ENCODE results near the gene FBN3.

The FBN3 gene

DNA sequence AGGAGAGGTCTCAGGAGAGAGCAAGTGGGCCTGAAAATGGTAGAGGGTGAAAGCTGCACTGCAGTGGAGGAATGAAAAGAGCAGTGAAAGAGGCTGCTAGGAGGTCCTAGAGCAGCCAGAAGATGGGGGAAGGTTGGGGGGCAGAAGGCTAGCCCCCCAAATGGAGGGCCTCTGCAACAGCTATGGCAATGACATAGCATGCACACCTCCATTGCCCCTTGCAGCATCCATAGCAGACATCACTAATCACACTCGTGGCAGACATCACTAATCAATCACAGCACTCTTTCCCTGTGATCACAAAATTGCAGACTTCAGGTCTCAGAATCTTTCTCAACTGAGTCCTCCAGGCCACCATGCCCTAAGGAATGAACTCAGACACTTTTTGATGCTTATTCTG is 74.9 kb downstream of the FBN3 start:
- DNase-seq (ENCODE audit: low read depth, low spot score) = peak; percentile 31
- H3K4me3 ChIP-seq (ENCODE audit: low read length) = no peak overlapping the region

DNA sequence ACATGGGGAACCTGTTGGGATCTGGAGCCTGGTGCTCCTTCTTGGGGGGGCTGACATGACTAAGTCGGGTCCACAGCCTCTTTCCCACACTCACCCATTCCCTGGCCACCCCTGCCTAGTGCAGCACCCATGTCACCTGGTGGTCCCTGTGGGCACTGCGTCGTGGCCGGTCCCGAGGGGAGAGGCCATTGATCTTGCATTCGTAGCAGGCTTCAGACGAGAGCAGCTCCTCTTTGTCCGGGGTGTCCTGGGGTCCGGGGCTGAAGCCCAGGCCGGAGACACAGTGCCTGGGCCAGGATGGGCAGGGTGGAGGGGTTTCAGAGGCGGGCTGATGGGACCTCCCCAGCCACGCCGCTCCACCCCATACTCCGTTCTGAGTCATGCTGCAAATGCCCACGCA is 77.5 kb downstream of the FBN3 start:
- DNase-seq (ENCODE audit: low read depth, low spot score) = no peak
- no peak overlapping the region for H3K4me3 ChIP-seq (ENCODE audit: low read length)

DNA sequence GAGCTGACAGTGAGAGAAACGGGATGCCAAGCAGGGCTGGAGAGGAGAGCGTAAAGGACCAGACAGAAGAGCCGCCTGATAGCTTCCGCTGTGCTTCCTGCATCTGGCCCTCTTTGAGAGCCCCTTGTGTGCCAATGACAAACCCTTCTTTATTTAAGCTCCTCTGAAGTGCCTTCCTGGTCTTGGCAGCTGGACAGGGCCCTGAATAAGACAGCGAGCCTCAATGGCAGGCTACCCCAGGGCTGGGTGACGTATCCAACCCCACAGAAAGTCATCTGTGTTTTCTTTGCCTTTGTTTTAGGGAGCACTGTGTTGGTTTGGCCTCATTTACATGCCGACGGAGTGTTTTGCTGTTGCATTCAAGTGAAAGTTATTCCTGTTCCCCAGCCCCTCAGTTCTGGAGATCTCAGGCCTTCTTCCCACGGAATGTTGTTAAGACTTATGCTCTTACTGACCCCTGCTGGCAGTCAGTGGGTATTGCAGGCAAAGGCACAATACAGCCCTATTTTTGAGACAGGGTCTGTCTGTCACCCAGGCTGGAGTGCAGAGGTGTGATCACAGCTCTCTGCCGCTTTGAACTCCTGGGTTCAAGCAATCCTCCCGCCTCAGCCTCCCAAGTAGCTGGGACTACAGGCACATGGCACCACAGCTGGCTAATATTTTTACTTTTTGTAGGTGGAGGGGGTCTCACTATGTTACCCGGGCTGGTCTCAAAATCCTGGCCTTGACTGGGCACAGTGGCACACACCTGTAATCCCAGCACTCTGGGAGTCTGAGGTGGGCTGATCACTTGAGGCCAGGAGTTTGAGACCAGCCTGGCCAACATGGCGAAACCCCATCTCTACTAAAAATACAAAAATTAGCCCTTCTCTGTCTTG is 80.1 kb downstream of the FBN3 start:
- H3K4me3 ChIP-seq (ENCODE audit: low read length) = no peak overlapping the region
- no peak for DNase-seq (ENCODE audit: low read depth, low spot score)

DNA sequence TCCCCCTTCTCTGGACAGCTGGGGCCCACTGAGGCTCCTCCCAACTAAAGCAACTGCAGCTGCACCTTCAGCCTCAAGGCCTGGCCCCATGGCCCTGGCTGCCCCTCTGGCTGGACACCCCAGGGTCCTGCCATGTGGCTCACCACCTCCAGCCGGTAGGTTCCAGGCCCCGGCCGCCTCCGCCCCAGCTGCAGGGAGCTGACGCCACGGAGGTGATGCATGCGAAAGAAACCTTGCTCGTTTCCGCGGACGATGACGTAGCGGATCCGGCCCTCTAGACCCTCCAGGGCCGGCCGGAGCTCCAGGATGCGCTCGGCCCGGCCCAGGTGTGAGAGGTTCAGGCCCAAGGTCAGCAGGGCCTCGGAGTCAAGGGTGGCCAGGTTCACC is 83.5 kb downstream of the FBN3 start:
- DNase-seq (ENCODE audit: low read depth, low spot score) = no peak
- no peak overlapping the region for H3K4me3 ChIP-seq (ENCODE audit: low read length)

DNA sequence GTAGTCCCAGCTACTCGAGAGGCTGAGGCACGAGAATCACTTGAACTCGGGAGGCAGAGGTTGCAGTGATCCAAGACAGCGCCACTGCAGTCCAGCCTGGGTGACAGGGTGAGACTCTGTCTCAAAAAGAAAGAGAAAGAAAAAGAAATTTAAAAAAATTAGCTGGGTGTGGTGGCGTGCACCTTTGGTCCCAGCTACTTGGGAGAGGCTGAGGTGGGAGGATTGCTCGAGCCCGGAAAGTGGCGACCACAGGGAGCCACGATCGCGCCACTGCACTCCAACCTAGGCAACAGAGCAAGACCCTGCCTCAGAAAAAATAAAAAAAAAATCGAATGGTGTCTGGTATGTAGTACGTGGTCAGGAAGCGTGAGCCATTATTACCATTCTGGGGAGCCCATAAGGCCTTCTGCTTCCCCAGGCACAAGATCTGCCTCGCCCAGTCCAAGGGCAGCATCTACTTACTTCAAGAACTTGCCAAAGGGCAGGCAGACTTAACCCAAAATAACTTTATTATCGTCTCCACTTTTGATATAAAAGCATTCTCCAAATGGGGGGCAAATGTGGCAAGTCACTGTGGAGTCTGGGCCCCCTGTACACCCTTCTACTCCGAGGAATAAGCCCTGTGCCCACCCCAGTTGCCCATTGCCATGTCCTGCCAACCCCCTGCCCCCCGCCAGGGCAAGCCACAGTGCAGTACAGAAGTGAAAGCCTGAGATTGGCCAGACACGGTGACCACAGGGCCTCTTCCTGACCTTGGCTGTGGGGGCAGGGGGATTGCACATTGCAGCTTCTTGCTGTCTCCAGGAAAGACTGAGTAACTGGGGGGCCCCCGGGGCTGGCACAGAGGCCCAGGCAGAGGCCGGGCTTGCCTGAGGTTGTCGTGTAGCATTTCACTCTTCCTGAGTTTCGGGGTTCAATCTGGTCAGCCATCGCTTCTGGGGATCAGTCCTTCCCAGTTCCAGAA is 84.2 kb downstream of the FBN3 start:
- no peak for DNase-seq (ENCODE audit: low read depth, low spot score)
- no peak overlapping the region for H3K4me3 ChIP-seq (ENCODE audit: low read length)

DNA sequence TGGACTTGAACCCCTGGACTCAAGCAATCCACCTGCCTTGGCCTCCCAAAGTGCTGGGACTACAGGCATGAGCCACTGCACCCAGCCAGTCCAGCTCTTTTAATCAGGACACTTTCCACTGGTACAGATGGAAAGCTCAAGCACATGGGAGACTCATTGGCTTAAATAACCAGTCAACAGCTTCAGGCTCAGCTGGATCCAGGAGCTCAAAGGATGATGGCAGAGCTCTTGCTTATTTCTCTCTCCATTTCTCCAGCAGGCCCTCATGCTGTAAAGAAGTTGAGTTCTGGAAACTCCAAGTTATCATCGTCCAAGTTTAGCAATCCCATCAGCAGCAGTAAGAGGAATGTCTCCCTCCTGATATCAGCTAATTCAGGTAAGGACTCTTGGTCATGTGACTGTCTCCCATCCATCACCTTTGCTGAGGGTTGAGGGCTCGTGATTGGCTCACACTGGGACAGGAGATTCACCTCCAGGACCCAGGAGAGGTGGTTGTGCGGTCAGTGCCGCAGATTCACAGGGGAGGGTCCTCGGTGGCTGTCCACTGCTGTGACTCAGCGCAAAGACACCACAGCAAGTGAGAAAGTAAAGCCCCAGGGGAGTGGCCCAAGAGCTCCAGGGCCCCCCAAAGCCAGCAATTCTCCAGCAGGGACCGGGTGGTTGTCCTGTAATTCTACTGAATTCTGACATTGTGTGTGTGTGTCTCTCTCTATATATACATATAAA is 91.7 kb downstream of the FBN3 start:
- H3K4me3 ChIP-seq (ENCODE audit: low read length) = no peak overlapping the region
- no peak for DNase-seq (ENCODE audit: low read depth, low spot score)

DNA sequence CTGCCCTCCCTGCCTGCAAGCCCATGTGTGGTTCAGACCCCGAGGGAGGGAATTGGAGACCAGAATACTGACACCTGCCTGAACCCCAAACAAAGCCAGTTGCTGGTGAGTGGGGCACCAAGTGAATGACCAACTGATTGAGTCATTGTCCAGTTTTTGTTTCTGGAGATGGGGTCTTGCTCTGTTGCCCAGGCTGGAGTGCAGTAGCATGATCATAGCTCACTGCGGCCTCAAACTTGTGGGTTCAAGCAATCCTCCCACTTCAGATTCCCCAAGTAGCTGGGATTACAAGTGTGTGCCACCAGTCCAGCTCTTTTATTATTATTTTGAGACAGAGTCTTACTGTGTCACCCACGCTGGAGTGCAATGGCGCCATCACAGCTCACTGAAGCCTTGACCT is 92.9 kb downstream of the FBN3 start:
- H3K4me3 ChIP-seq (ENCODE audit: low read length) = no peak overlapping the region
- DNase-seq (ENCODE audit: low read depth, low spot score) = no peak

- no peak overlapping the region for H3K4me3 ChIP-seq (ENCODE audit: low read length)
- DNase-seq (ENCODE audit: low read depth, low spot score) = no peak
Observed at GRCh38 chr19:8054169-8054568, 95.2 kb downstream of the FBN3 start.

DNA sequence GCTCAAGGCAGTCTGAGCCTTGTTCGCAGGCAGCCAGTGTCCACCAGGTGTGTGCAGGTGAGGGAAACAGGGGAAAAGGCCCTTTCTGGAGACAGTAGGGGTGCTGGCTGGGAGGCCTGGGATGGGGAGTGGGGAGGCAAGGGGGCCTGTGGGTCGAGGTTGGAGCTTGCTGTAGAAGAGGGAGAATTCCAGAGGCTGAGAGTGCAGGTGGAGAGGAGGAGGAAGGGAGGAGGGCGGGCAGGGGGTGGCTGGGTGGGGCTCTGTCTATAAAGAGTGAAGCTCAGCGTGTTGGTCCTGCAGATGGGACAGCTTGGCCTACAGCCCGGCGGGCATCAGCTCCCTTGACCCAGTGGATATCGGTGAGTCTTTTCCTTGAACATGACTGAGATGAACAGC is 96.9 kb downstream of the FBN3 start, which contains the start of gene CCL25:
CCL25 (plus strand) TSS at position 297 of the 396 bp plus-strand sequence. CDS start 290 bp downstream, outside the sequence.
- DNase-seq (ENCODE audit: low read depth, low spot score) = no peak
- no peak within 1 kb of the TSS for H3K4me3 ChIP-seq (ENCODE audit: low read length)

- H3K4me3 ChIP-seq (ENCODE audit: low read length) = no peak overlapping the region
- peak; percentile 44 for DNase-seq (ENCODE audit: low read depth, low spot score)
Observed at GRCh38 chr19:8050274-8051096, 98.9 kb downstream of the FBN3 start.

- H3K4me3 ChIP-seq (ENCODE audit: low read length) = no peak overlapping the region
- DNase-seq (ENCODE audit: low read depth, low spot score) = no peak
Observed at GRCh38 chr19:8046569-8047165, 102.7 kb downstream of the FBN3 start.

- DNase-seq (ENCODE audit: low read depth, low spot score) = no peak
- H3K4me3 ChIP-seq (ENCODE audit: low read length) = no peak overlapping the region
Observed at GRCh38 chr19:8045872-8046568, 103.4 kb downstream of the FBN3 start.

- no peak for DNase-seq (ENCODE audit: low read depth, low spot score)
- no peak overlapping the region for H3K4me3 ChIP-seq (ENCODE audit: low read length)
Observed at GRCh38 chr19:8044018-8044417, 105.4 kb downstream of the FBN3 start.

- H3K4me3 ChIP-seq (ENCODE audit: low read length) = no peak overlapping the region
- no peak for DNase-seq (ENCODE audit: low read depth, low spot score)
Observed at GRCh38 chr19:8042900-8043299, 106.5 kb downstream of the FBN3 start.

DNA sequence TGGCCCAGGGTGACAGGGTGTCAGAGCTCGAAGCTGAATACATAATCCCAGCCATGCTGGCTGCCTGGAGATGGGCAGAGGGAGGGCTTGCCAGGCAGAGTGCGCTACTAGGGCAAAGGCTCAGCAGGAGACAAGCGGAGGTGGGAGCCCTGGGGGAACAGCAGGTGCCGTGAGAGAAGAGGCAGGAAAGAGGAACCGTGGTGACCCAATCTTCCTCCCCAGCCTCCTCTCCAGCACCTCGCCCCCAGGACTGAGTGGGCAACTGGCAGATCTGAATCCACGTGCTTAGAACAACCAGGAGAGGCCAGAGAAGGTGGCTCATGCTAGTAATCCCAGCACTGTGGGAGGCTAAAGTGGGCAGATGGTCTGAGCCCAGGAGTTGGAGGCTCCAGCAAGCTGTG is 107.9 kb downstream of the FBN3 start:
- no peak for DNase-seq (ENCODE audit: low read depth, low spot score)
- no peak overlapping the region for H3K4me3 ChIP-seq (ENCODE audit: low read length)

DNA sequence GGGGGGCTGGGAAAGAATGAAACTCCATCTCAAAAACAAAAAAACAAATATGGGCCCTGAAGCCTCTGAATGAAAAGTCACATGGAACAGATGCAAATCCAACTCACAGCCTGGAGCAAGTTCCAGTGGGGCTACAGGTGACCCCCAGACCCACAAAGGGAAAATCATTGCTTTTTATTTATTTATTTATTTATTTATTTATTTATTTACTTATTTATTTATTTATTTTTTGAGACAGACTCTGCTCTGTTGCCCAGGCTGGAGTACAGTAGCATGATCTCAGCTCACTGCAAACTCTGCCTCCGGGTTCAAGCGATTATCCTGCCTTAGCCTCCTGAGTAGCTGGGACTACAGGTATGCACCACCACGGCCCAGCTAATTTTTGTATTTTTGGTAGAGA is 110.2 kb downstream of the FBN3 start:
- H3K4me3 ChIP-seq (ENCODE audit: low read length) = no peak overlapping the region
- DNase-seq (ENCODE audit: low read depth, low spot score) = no peak

DNA sequence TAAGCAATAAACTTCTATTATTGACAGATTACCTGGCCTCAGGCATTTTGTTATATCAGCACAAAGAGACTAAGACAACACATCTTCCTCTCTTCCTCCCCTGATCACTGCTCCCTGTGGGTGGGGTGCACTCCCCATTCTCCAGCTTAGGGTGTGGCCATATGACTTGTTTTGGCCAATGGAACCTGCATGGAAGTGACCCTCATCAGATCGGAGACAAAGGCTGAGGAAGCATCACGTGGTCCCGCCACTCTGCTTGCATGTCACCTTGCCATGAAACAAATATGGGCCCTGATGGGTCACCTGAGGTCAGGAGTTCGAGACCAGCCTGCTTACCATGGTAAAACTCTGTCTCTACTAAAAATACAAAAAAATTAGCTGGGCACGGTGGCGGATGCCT is 110.6 kb downstream of the FBN3 start:
- no peak overlapping the region for H3K4me3 ChIP-seq (ENCODE audit: low read length)
- no peak for DNase-seq (ENCODE audit: low read depth, low spot score)
